Ascending aorta (tissue), 2 donors: ENCODE results near the gene HNF1B. TPM values are rescaled to one million over a fixed set of nuclear protein-coding genes. Genes with fewer than 3 reads are reported as not detected.

Experiments used
- DNase-seq, 2 donors: peaks; one replicate each; pipeline ENCODE4 v3.0.0-alpha.2; 2019; ENCODE audit warnings: low spot score in 2 of 2
- H3K27ac ChIP-seq, 2 donors: fragments of 200-600 bp; sonication (generic); one replicate each; pipeline ENCODE4 v1.5.1; 2016 to 2017; ENCODE audit warnings: mild to moderate bottlenecking in 1 of 2
- H3K27me3 ChIP-seq: fragments of 200-600 bp; sonication (generic); one replicate; pipeline ENCODE4 v1.5.1; 2017
- H3K36me3 ChIP-seq, 2 donors: fragments of 200-600 bp; sonication (generic); one replicate each; pipeline ENCODE4 v1.5.1; 2016
- H3K4me1 ChIP-seq, 2 donors: fragments of 200-600 bp; sonication (generic); one replicate each; pipeline ENCODE4 v1.5.1; 2016 to 2017; ENCODE audit warnings: mild to moderate bottlenecking in 1 of 2
- H3K4me3 ChIP-seq, 2 donors: fragments of 200-600 bp; sonication (generic); one replicate each; pipeline ENCODE4 v1.5.1; 2016 to 2017; ENCODE audit warnings: mild to moderate bottlenecking in 1 of 2
- H3K9me3 ChIP-seq, 2 donors: fragments of 200-600 bp; sonication (generic); one replicate each; pipeline ENCODE4 v1.5.1; 2016
- intact Hi-C: fragments of 100-400 bp; cut with DNase I; formaldehyde crosslinking; loops from one replicate; pipeline ENCODE4 v1.15.1; 2023
- total RNA-seq: library from RNA; depleted of rRNA; stranded (reverse); fragments of >200 nt; gene quantifications from one replicate; pipeline ENCODE4 v1.1.0, GENCODE V29; 2016
- TF ChIP-seq, protein P1 (sequence below), 3 experiments: fragments of 200-600 bp in 2 of 3; fragments of 450-650 bp in 1 of 3; sonication (generic) in 2 of 3; IDR thresholded peaks; one replicate each; pipeline ENCODE4 v1.5.1; 2016 to 2019; ENCODE audit warnings: antibody characterized with exemption in 3 of 3, mild to moderate bottlenecking in 1 of 3, moderate library complexity in 1 of 3

Gene HNF1B
- total RNA-seq, 1 donor from 2014 or later: not detected

GRCh38 chr17:37708008-37708615, 36.7 kb downstream of the HNF1B start:
- Histone ChIP-seq H3K4me1 (no peaks in the 10 kb centered on the region), H3K27ac (no peak overlapping the region), H3K4me3 (no peak overlapping the region), H3K27me3 (no peaks in the 10 kb centered on the region), H3K36me3 (no peaks in the 10 kb centered on the region), H3K9me3 (no peaks in the 10 kb centered on the region)
- TF ChIP-seq, protein P1, sequence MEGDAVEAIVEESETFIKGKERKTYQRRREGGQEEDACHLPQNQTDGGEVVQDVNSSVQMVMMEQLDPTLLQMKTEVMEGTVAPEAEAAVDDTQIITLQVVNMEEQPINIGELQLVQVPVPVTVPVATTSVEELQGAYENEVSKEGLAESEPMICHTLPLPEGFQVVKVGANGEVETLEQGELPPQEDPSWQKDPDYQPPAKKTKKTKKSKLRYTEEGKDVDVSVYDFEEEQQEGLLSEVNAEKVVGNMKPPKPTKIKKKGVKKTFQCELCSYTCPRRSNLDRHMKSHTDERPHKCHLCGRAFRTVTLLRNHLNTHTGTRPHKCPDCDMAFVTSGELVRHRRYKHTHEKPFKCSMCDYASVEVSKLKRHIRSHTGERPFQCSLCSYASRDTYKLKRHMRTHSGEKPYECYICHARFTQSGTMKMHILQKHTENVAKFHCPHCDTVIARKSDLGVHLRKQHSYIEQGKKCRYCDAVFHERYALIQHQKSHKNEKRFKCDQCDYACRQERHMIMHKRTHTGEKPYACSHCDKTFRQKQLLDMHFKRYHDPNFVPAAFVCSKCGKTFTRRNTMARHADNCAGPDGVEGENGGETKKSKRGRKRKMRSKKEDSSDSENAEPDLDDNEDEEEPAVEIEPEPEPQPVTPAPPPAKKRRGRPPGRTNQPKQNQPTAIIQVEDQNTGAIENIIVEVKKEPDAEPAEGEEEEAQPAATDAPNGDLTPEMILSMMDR (IDR thresholded peaks at IDR 0.05): no peak
- no peak for DNase-seq
- intact Hi-C loops: no loop called here

- no peaks in the 10 kb centered on the region for H3K9me3 ChIP-seq
- TF ChIP-seq, protein P1 (IDR thresholded peaks at IDR 0.05): no peak
- no peak overlapping the region for H3K4me3 ChIP-seq
- intact Hi-C loops: no loop called here
- H3K36me3 ChIP-seq: no peaks in the 10 kb centered on the region
- H3K4me1 ChIP-seq: no peaks in the 10 kb centered on the region
- no peak overlapping the region for H3K27ac ChIP-seq
- no peak for DNase-seq
- no peaks in the 10 kb centered on the region for H3K27me3 ChIP-seq
Observed at GRCh38 chr17:37706446-37706845, 38.4 kb downstream of the HNF1B start.

DNA sequence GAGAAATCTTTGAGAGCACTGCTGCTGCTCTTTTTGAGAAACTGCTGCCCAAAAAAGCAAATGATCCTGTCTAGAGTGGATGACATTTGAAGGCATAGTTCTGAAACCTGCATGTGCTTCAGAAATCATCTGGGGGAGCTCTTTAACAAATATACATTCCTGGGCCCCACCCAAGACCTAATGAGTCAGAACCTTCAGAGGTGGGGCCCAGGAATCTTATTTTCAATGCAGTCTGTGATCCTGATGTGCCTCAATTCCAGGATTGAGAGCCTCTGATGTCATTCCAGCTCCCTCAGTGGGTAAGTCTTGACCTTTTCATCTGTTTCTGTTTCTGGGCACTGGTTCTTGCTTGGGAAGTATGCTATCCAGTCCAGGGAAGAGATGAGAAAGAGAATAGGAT, 42.3 kb downstream of the HNF1B start:
- Histone ChIP-seq H3K4me1 (no peaks in the 10 kb centered on the region), H3K4me3 (no peak overlapping the region), H3K9me3 (no peaks in the 10 kb centered on the region), H3K27me3 (no peaks in the 10 kb centered on the region), H3K36me3 (no peaks in the 10 kb centered on the region), H3K27ac (no peak overlapping the region)
- intact Hi-C loops: no loop called here
- TF ChIP-seq, protein P1 (IDR thresholded peaks at IDR 0.05): no peak
- DNase-seq: no peak

DNA sequence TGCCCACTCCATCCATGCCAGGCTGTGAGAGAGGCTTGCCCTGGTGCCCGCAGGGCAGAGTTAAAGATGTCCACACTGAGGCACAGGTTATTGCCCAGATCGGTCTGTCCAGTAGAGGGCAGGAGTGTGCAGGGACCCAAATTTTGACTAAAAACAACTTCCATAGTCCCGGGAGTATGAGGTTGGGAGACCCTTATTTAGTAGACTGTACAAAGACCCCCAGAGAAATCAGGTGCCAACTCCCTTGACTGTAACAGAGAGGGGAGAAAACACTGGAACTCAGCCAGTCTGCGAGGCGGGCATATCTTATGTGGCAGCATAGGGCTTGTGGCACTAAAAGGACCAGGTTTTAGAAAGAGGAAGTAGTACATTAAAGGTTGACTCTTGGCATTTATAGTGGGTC, 43.4 kb downstream of the HNF1B start:
- TF ChIP-seq, protein P1 (IDR thresholded peaks at IDR 0.05): peak in 2 of 3 experiments; percentile 36 to 44
- intact Hi-C loops: no loop called here
- Histone ChIP-seq H3K4me3 (no peak overlapping the region), H3K36me3 (no peaks in the 10 kb centered on the region), H3K27me3 (no peaks in the 10 kb centered on the region), H3K4me1 (no peaks in the 10 kb centered on the region), H3K9me3 (no peaks in the 10 kb centered on the region), H3K27ac (no peak overlapping the region)
- no peak for DNase-seq

- Histone ChIP-seq H3K4me1 (no peaks in the 10 kb centered on the region), H3K4me3 (no peak overlapping the region), H3K27me3 (no peaks in the 10 kb centered on the region), H3K9me3 (no peaks in the 10 kb centered on the region), H3K36me3 (no peaks in the 10 kb centered on the region), H3K27ac (no peak overlapping the region)
- intact Hi-C loops: no loop called here
- DNase-seq: no peak
- TF ChIP-seq, protein P1 (IDR thresholded peaks at IDR 0.05): no peak
Observed at GRCh38 chr17:37700881-37701280, 44.0 kb downstream of the HNF1B start.
